ENCODE data around the gene PLXDC1.

GRCh38 chr17:39139561-39139960 is 11.9 kb downstream of the PLXDC1 start:
- TF ChIP-seq, protein P1, sequence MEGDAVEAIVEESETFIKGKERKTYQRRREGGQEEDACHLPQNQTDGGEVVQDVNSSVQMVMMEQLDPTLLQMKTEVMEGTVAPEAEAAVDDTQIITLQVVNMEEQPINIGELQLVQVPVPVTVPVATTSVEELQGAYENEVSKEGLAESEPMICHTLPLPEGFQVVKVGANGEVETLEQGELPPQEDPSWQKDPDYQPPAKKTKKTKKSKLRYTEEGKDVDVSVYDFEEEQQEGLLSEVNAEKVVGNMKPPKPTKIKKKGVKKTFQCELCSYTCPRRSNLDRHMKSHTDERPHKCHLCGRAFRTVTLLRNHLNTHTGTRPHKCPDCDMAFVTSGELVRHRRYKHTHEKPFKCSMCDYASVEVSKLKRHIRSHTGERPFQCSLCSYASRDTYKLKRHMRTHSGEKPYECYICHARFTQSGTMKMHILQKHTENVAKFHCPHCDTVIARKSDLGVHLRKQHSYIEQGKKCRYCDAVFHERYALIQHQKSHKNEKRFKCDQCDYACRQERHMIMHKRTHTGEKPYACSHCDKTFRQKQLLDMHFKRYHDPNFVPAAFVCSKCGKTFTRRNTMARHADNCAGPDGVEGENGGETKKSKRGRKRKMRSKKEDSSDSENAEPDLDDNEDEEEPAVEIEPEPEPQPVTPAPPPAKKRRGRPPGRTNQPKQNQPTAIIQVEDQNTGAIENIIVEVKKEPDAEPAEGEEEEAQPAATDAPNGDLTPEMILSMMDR (IDR thresholded peaks at IDR 0.05), result no peak
- TF ChIP-seq EZH2 (IDR thresholded peaks at IDR 0.05), result no peak

All from neural progenitor cell (in vitro differentiated cells).